Cardiac muscle cell (in vitro differentiated cells and primary cell): Measurements from ENCODE around the gene CLDND2. TPM values are rescaled to one million over a fixed set of nuclear protein-coding genes. Genes with fewer than 3 reads are reported as not detected.

Source experiments
- DNase-seq, 2 donors: peaks; one replicate each; pipeline versions ENCODE4 v3.0.0 to v3.0.0-alpha.2; 2010 to 2017; ENCODE audit warnings: low read depth in 1 of 2, low spot score in 1 of 2
- H3K27ac ChIP-seq: fragments of 200-600 bp; sonication (generic); 2 replicates; pipeline ENCODE4 v1.5.1; 2016
- H3K27me3 ChIP-seq: fragments of 200-600 bp; sonication (generic); 2 replicates; pipeline ENCODE4 v1.6.0; 2016; ENCODE audit warnings: control low read depth
- H3K36me3 ChIP-seq: fragments of 200-600 bp; sonication (generic); 2 replicates; pipeline ENCODE4 v1.5.1; 2016; ENCODE audit warnings: control low read depth
- H3K4me1 ChIP-seq: fragments of 200-600 bp; sonication (generic); 2 replicates; pipeline ENCODE4 v1.8.1; 2017; ENCODE audit warnings: low read depth, mild to moderate bottlenecking, mixed run types
- H3K4me3 ChIP-seq: fragments of 200-600 bp; sonication (generic); 2 replicates; pipeline ENCODE4 v1.5.1; 2016; ENCODE audit warnings: mild to moderate bottlenecking
- H3K9me3 ChIP-seq: fragments of 200-600 bp; sonication (generic); 2 replicates; pipeline ENCODE4 v1.5.1; 2017; ENCODE audit warnings: low read depth, mild to moderate bottlenecking, control low read depth
- CTCF ChIP-seq: IDR thresholded peaks from 2 replicates; pipeline ENCODE4 v1.5.1; 2012; ENCODE audit warnings: low read depth, mild to moderate bottlenecking, low read length
- polyA plus RNA-seq: library from polyadenylated mRNA; unstranded; fragments of >200 nt; fragmentation: Nextera tagmentation; extraction: Ambion mirVana; gene quantifications from 2 replicates; pipeline ENCODE4 v1.2.1, GENCODE V29; 2016
- total RNA-seq: library from RNA; depleted of rRNA; stranded (reverse); fragments of >200 nt; gene quantifications from 2 replicates; pipeline ENCODE4 v1.2.3, GENCODE V29; 2016

Gene CLDND2
- total and polyA plus RNA-seq, 2 experiments from 2014 or later: 0.45 to 22.3 TPM

GRCh38 chr19:51396175-51396574 lies 27.4 kb upstream of the CLDND2 start:
- Histone ChIP-seq H3K36me3 (no peaks in the 10 kb centered on the region), H3K9me3 (no peaks in the 10 kb centered on the region), H3K27ac (no peak overlapping the region), H3K4me1 (peaks cover 16% of the 10 kb centered on the region), H3K27me3 (no peaks in the 10 kb centered on the region), H3K4me3 (no peak overlapping the region)
- no peak for TF ChIP-seq CTCF
- DNase-seq: no peak

GRCh38 chr19:51394050-51394836 lies 25.4 kb upstream of the CLDND2 start:
- H3K27me3 ChIP-seq: no peaks in the 10 kb centered on the region
- H3K36me3 ChIP-seq: no peaks in the 10 kb centered on the region
- peaks cover 16% of the 10 kb centered on the region for H3K4me1 ChIP-seq
- peak overlapping the region; percentile 77 for H3K27ac ChIP-seq
- TF ChIP-seq CTCF: peak; percentile 8
- no peaks in the 10 kb centered on the region for H3K9me3 ChIP-seq
- peak; percentile 99 for DNase-seq
- H3K4me3 ChIP-seq: peak overlapping the region; percentile 28

GRCh38 chr19:51392701-51393100 lies 23.9 kb upstream of the CLDND2 start:
- no peaks in the 10 kb centered on the region for H3K36me3 ChIP-seq
- no peak for TF ChIP-seq CTCF
- H3K9me3 ChIP-seq: no peaks in the 10 kb centered on the region
- no peak for DNase-seq
- H3K27me3 ChIP-seq: no peaks in the 10 kb centered on the region
- no peak overlapping the region for H3K27ac ChIP-seq
- H3K4me3 ChIP-seq: no peak overlapping the region
- H3K4me1 ChIP-seq: peaks cover 9% of the 10 kb centered on the region

GRCh38 chr19:51391073-51391611 lies 22.3 kb upstream of the CLDND2 start:
- H3K27me3 ChIP-seq: no peaks in the 10 kb centered on the region
- no peak overlapping the region for H3K4me3 ChIP-seq
- no peak overlapping the region for H3K27ac ChIP-seq
- peaks cover 3% of the 10 kb centered on the region for H3K4me1 ChIP-seq
- H3K9me3 ChIP-seq: no peaks in the 10 kb centered on the region
- no peak for TF ChIP-seq CTCF
- DNase-seq: no peak
- H3K36me3 ChIP-seq: no peaks in the 10 kb centered on the region

- Histone ChIP-seq H3K9me3 (no peaks in the 10 kb centered on the region), H3K27ac (no peak overlapping the region), H3K27me3 (no peaks in the 10 kb centered on the region), H3K4me1 (peaks cover 3% of the 10 kb centered on the region), H3K36me3 (no peaks in the 10 kb centered on the region), H3K4me3 (no peak overlapping the region)
- DNase-seq: no peak
- TF ChIP-seq CTCF: no peak
Observed at GRCh38 chr19:51389143-51389542, 20.3 kb upstream of the CLDND2 start.
